Midbrain (tissue), 1 donor: ENCODE results near the gene CFAP210.
"Not testable (repeated sequence)": the region's sequence is repeated elsewhere in the genome, so short reads cannot be mapped to it uniquely, and the experiment has no call there.

Experiments used
- DNase-seq: peaks from one replicate; lab custom pipeline; 2025; lab: John Stamatoyannopoulos, UW

CFAP210 gene

GRCh38 chr2:169712791-169713227, 18.6 kb upstream of the CFAP210 start:
- no peak for DNase-seq

DNA sequence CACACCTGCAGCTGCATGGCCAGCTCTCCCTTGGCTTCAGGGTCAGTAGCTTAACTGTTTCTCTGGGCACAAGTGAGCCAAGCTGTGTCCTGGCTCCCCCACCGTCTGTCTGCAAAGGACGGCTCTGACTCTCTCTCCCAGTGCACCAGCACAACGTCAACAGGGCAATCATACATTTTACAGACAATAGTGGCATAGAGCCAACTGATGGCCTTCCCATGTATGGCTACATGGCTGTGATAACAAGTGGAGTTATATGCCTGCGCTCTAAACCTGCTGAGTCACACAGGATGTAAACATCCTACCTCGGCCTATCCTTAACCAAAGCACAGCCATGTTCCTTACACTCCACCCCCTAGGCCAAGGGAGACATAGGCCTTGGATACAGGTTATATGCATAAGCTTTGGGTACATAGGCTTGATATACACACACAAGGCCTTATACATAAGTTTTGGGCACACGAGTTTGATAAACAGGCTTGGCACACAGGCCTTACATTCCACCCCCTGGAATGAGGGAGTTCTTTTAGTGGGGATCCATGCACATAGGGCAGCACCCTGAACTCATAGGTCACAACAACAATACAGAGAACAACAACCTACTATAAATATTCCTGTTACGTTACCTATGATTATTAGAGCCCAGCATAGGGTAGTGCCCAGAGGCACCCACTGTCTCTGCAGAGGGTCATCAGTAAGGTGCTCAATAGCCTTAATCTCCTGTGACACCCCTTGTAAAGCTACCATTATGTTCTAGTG, 17.7 kb upstream of the CFAP210 start:
- DNase-seq, result no peak

GRCh38 chr2:169709981-169710380, 15.8 kb upstream of the CFAP210 start:
- DNase-seq, result no peak

DNA sequence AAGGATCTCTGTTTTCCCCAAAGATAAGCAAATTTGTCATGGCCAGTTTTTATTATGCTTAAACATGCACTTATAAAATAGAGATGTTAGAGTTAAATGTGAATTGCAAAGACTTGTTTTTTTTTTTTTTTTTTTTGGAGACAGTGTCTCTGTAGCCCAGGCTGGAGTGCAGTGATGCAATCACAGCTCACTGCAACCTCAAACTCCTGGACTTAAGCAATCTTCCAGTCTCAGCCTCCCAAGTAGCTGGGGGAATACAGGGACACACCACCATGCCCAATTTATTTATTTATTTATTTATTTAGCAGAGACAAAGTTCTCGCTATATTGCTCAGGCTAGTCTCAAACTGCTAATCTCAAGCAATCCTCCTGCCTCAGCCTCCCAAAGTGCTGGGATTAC, 15.1 kb upstream of the CFAP210 start:
- DNase-seq, result no peak

DNA sequence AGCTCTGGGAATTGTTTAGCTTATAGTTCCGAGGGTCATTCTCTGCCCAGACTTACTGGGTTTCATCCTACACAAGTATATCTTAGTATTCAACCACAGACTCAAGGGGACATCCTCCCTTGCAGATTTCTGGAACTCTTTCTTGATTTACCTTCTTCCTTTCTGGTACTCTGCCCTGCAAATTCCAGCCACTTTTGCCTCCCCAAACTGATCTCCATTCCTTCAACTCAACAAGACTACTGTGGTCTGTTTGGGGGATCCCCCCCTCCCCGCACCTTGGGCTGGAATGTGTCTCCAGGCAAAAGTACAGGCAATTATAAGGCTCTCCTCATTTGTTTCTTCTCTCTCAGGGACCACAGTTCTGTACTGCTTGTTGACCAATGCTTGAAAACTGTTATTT, 13.4 kb upstream of the CFAP210 start:
- no peak for DNase-seq

GRCh38 chr2:169705927-169706326, 11.7 kb upstream of the CFAP210 start:
- DNase-seq, result no peak

- DNase-seq, result peak; percentile 26
Measured at GRCh38 chr2:169704160-169704708, 10.0 kb upstream of the CFAP210 start.

DNA sequence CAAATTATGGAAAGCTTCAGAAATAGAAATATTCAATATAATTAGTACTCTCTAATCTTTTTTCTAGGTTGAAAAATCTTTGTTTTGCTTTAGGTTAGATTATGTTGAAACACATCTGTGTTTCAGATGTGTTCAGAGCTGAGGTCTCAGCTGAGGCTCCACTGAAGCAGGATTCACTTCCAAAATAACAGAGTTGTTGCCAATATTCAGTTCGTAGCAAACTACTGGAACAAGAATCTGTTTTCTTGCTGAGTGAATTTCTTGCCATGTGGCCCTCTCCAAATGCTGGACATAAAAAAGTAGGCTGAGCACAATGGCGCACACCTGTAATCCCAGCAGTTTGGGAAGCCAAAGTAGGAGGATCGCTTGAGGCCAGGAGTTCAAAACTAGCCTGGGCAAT, 8.8 kb upstream of the CFAP210 start:
- DNase-seq, result no peak

DNA sequence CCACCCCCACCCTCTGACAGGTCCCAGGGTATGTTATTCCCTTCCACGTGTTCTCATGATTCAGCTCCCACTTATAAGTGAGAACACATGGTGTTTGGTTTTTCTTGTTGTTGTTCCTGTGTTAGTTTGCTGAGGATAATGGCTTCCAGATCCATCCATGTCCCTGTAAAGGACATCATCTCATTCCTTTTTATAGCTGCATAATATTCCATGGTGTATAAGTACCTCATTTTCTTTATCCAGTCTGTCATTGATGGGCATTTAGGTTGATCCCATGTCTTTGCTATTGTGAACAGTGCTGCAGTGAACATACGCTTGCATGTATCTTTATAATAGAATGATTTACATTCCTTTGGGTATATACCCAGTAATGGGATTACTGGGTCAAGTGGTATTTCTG, 5.0 kb upstream of the CFAP210 start:
- not testable (repeated sequence) for DNase-seq

DNA sequence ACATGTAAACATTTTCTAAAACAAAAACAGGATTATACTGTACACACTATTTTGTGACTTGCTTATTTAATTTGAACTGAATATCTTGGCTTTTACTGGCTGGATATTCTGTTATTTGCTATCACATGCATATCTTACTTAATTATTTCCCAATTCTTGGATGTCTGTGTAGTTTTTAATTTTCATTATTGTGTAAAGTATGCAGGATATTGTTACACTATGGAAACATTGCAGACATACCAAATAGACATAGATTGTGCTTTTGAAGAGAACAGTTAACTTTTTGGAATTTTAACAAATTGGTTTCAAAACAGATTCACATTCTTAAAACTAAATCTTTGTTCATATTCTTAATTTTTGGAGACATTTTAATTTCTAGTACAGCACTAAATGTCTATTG, 2.2 kb upstream of the CFAP210 start:
- no peak for DNase-seq

- DNase-seq, result no peak
Measured at GRCh38 chr2:169694894-169695260, 672 bp upstream of the CFAP210 start.

DNA sequence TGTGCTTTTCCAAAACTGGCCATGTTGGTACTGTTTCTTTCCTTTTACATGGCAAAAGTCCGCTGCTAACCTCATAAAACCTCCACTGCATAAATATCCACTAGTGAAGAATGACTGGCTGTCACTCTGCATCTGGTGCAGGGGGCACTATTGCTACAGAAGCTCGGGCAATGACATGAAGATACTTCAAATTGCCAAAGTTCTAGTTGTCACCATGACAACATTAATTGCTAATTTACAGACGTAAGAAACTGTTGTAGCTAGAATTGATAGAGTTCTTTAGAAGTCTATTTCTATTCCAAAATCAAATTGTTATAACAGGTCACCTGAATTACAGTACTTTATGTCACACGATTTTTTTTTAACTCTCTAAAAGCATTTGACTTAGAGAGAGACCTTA, 845 bp downstream of the CFAP210 start:
- DNase-seq, result peak; percentile 24

GRCh38 chr2:169692718-169693117, 1.5 kb downstream of the CFAP210 start:
- DNase-seq, result no peak

- no peak for DNase-seq
Measured at GRCh38 chr2:169690958-169691357, 3.2 kb downstream of the CFAP210 start.

- DNase-seq, result not testable (repeated sequence)
Measured at GRCh38 chr2:169687943-169688342, 6.3 kb downstream of the CFAP210 start.

DNA sequence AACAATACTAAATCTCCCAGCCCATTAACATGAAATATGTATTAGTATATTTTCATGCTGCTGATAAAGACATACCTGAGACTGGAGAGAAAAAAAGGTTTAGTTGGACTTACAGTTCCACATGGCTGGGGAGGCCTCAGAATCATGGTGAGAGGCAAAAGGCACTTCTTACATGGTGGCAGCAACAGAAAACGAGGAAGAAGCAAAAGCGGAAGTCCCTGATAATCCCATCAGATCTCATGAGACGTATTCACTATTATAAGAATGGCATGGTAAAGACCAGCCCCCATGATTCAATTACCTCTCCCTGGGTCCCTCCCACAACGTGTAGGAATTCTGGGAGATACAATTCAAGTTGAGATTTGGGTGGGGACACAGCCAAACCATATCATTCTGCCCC, 7.4 kb downstream of the CFAP210 start:
- DNase-seq, result not testable (repeated sequence)

- DNase-seq, result not testable (repeated sequence)
Measured at GRCh38 chr2:169684712-169685111, 9.5 kb downstream of the CFAP210 start.

GRCh38 chr2:169684135-169684565, 10.1 kb downstream of the CFAP210 start:
- no peak for DNase-seq

DNA sequence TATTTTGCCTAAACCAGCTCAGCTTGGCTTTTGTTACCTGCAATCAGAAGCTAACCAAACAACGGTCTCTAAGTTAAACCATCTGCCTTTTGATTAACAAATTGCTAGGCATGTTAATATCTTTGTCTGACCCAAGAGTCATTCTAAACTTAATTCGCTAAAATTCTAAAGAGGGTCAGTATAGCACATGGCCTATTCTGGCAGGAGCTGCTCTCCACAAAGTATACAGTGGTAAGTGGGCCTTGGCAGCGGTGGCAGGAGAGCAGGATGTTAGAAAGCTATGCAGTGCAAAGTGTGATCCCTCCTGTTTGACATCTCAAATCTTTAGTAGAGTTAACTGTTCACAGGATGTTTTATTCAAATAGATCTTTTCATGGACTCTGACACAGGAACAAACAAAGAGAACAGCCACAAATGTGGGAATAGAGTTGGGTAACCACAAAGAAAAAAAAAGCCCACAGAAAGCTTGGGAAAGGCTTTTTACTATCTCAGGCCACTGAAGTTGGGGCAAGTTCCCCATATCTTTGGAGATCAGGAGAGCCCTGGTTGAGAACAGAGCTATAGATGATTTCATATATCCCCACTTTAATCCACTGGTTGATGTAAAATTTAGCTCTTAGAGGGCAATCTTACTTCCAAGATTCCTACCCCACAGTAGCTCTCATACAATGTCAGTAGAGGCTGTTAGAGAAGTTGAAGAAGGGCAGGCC, 10.6 kb downstream of the CFAP210 start:
- no peak for DNase-seq

DNA sequence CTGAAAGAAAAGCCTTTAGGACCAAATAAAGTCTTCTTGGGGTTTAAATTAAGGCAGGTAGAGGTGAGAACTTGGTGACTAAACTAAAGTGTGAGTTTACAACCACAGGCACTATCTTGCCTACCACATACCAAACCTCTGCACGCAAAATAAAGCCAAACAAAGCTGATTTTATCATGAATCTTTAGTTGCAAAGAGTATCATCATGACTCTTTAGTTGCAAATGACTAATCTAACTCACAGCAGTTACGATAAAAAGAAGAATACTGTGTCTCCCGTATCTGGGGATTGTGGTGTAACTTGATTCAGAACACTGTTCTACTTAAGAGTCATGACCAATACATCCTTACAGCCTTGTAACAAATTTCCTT, 11.2 kb downstream of the CFAP210 start:
- DNase-seq, result no peak

GRCh38 chr2:169676850-169677249, 17.4 kb downstream of the CFAP210 start:
- DNase-seq, result no peak

GRCh38 chr2:169676357-169676756, 17.8 kb downstream of the CFAP210 start:
- DNase-seq, result no peak

DNA sequence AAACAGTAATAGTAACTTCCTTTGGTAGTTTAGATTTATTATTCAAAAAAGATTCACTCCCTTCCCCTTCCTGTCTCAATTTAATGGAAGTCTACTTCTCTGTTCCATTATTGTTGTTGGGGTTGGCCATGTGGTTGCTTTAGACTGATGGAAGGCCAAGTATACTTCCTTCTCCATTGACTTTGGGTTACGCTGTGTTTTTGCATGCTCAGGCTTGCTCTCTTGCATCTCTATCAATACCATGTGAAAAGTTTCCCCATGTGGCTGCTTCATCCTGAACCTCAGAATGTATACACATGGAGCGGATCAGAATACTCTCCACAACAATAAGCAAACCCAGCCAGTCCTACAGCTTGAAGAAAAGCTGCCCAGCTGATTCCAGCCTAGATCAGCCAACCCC, 20.3 kb downstream of the CFAP210 start:
- no peak for DNase-seq
